ENCODE measurements around the gene KRT37.

DNA sequence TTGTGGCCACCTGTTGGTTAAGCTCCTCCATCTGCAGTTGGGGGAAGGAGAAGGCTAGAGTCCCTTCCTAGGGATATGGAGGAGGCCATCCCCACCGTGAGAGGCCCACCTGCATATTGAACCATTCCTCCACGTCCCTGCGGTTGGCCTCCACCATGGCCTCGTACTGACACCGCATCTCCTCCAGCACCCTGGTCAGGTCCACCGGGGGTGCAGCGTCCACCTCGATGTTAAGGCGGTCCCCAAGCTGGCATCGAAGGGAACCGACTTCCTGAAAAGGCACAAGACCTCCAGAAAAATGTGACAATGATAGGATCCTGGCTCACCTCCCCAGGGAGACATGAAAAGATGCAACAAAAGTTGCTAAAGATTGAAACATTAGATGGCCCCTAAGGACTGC, 39.8 kb upstream of the KRT37 start:
- TF ChIP-seq, protein P1, sequence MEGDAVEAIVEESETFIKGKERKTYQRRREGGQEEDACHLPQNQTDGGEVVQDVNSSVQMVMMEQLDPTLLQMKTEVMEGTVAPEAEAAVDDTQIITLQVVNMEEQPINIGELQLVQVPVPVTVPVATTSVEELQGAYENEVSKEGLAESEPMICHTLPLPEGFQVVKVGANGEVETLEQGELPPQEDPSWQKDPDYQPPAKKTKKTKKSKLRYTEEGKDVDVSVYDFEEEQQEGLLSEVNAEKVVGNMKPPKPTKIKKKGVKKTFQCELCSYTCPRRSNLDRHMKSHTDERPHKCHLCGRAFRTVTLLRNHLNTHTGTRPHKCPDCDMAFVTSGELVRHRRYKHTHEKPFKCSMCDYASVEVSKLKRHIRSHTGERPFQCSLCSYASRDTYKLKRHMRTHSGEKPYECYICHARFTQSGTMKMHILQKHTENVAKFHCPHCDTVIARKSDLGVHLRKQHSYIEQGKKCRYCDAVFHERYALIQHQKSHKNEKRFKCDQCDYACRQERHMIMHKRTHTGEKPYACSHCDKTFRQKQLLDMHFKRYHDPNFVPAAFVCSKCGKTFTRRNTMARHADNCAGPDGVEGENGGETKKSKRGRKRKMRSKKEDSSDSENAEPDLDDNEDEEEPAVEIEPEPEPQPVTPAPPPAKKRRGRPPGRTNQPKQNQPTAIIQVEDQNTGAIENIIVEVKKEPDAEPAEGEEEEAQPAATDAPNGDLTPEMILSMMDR (IDR thresholded peaks at IDR 0.05), result no peak
- TF ChIP-seq POLR2A (IDR thresholded peaks at IDR 0.05), result no peak

Measured in thyroid gland (tissue), 4 donors.